Subcutaneous abdominal adipose tissue (tissue), 5 donors: ENCODE measurements around the gene PRPF38B.

Experiments
- H3K27ac ChIP-seq: one replicate; pipeline ENCODE4 v1.7.0; 2013; ENCODE audit warnings: low read depth, mild to moderate bottlenecking, inconsistent platforms, low read length, moderate library complexity
- H3K27me3 ChIP-seq, 5 donors: one replicate each; pipeline ENCODE4 v1.7.0; 2013; ENCODE audit warnings: low read length in 5 of 5, inconsistent platforms in 1 of 5; ENCODE audit not compliant: control insufficient read depth in 5 of 5, insufficient read depth in 4 of 5
- H3K36me3 ChIP-seq, 5 donors: one replicate each; pipeline ENCODE4 v1.7.0; 2013; ENCODE audit warnings: low read length in 5 of 5; ENCODE audit not compliant: control insufficient read depth in 5 of 5, insufficient read depth in 5 of 5
- H3K4me1 ChIP-seq, 5 donors: one replicate each; pipeline ENCODE4 v1.7.0; 2013; ENCODE audit warnings: low read length in 5 of 5, mild to moderate bottlenecking in 3 of 5, moderate library complexity in 1 of 5; ENCODE audit not compliant: control insufficient read depth in 5 of 5, insufficient read depth in 5 of 5
- H3K4me3 ChIP-seq, 5 donors: one replicate each; pipeline ENCODE4 v1.7.0; 2013; ENCODE audit warnings: low read length in 5 of 5, low read depth in 1 of 5
- H3K9ac ChIP-seq, 5 donors: one replicate each; pipeline ENCODE4 v1.7.0; 2013; ENCODE audit warnings: low read length in 5 of 5, mild to moderate bottlenecking in 4 of 5, moderate library complexity in 3 of 5
- H3K9me3 ChIP-seq, 5 donors: one replicate each; pipeline ENCODE4 v1.7.0; 2013; ENCODE audit warnings: low read length in 5 of 5; ENCODE audit not compliant: control insufficient read depth in 5 of 5
- donor health status: healthy.
- donor health status: healthy.
- donor health status: healthy.
- donor health status: healthy.
- donor health status: healthy.

Gene PRPF38B

GRCh38 chr1:108716437-108717230 lies 24.5 kb downstream of the PRPF38B start:
- Histone ChIP-seq H3K36me3 (no peaks in the 10 kb centered on the region), H3K4me1 (no peaks in the 10 kb centered on the region), H3K27me3 (peaks cover 0 to 2% (median 0%) of the 10 kb centered on the region in 5 donors), H3K4me3 (no peak overlapping the region), H3K9ac (no peak overlapping the region), H3K9me3 (no peaks in the 10 kb centered on the region), H3K27ac (no peak overlapping the region)

GRCh38 chr1:108717774-108718316 lies 25.7 kb downstream of the PRPF38B start:
- Histone ChIP-seq H3K27me3 (no peaks in the 10 kb centered on the region), H3K27ac (no peak overlapping the region), H3K4me1 (no peaks in the 10 kb centered on the region), H3K4me3 (no peak overlapping the region), H3K36me3 (no peaks in the 10 kb centered on the region), H3K9me3 (no peaks in the 10 kb centered on the region), H3K9ac (no peak overlapping the region)

- Histone ChIP-seq H3K4me1 (no peaks in the 10 kb centered on the region), H3K9me3 (no peaks in the 10 kb centered on the region), H3K36me3 (no peaks in the 10 kb centered on the region), H3K27me3 (no peaks in the 10 kb centered on the region), H3K4me3 (no peak overlapping the region), H3K9ac (no peak overlapping the region), H3K27ac (no peak overlapping the region)
Observed at GRCh38 chr1:108718927-108719655, 27.0 kb downstream of the PRPF38B start.

GRCh38 chr1:108719656-108720435 lies 27.7 kb downstream of the PRPF38B start:
- H3K4me1 ChIP-seq: no peaks in the 10 kb centered on the region
- no peak overlapping the region for H3K9ac ChIP-seq
- H3K27ac ChIP-seq: no peak overlapping the region
- no peaks in the 10 kb centered on the region for H3K27me3 ChIP-seq
- H3K4me3 ChIP-seq: no peak overlapping the region
- no peaks in the 10 kb centered on the region for H3K36me3 ChIP-seq
- H3K9me3 ChIP-seq: no peaks in the 10 kb centered on the region

- H3K4me3 ChIP-seq: no peak overlapping the region
- no peak overlapping the region for H3K27ac ChIP-seq
Observed at GRCh38 chr1:108722292-108722691, 30.2 kb downstream of the PRPF38B start.

GRCh38 chr1:108725906-108726305 lies 33.8 kb downstream of the PRPF38B start:
- Histone ChIP-seq H3K4me3 (no peak overlapping the region), H3K27me3 (peaks cover 0 to 5% (median 0%) of the 10 kb centered on the region in 5 donors), H3K9me3 (no peaks in the 10 kb centered on the region), H3K36me3 (no peaks in the 10 kb centered on the region), H3K9ac (no peak overlapping the region), H3K27ac (no peak overlapping the region), H3K4me1 (no peaks in the 10 kb centered on the region)

More at GRCh38 chr1:108722292-108722691, 30.2 kb downstream of the PRPF38B start:
- H3K27me3 ChIP-seq: no peaks in the 10 kb centered on the region
- no peak overlapping the region for H3K9ac ChIP-seq
- no peaks in the 10 kb centered on the region for H3K4me1 ChIP-seq
- no peaks in the 10 kb centered on the region for H3K9me3 ChIP-seq
- no peaks in the 10 kb centered on the region for H3K36me3 ChIP-seq

- H3K9me3 ChIP-seq: no peaks in the 10 kb centered on the region
- H3K4me1 ChIP-seq: no peaks in the 10 kb centered on the region
- H3K9ac ChIP-seq: no peak overlapping the region
- H3K27ac ChIP-seq: no peak overlapping the region
- H3K4me3 ChIP-seq: no peak overlapping the region
- peaks cover 0 to 5% (median 0%) of the 10 kb centered on the region in 5 donors for H3K27me3 ChIP-seq
- no peaks in the 10 kb centered on the region for H3K36me3 ChIP-seq
Observed at GRCh38 chr1:108728327-108728923, 36.3 kb downstream of the PRPF38B start.

- Histone ChIP-seq H3K27me3 (peaks cover 0 to 5% (median 0%) of the 10 kb centered on the region in 5 donors), H3K36me3 (no peaks in the 10 kb centered on the region), H3K27ac (no peak overlapping the region), H3K4me3 (no peak overlapping the region), H3K4me1 (no peaks in the 10 kb centered on the region), H3K9me3 (no peaks in the 10 kb centered on the region), H3K9ac (no peak overlapping the region)
Observed at GRCh38 chr1:108729481-108729880, 37.4 kb downstream of the PRPF38B start.

- Histone ChIP-seq H3K4me3 (no peak overlapping the region), H3K9me3 (no peaks in the 10 kb centered on the region), H3K27me3 (peaks cover 0 to 5% (median 3%) of the 10 kb centered on the region in 5 donors), H3K27ac (no peak overlapping the region), H3K36me3 (no peaks in the 10 kb centered on the region), H3K9ac (no peak overlapping the region), H3K4me1 (no peaks in the 10 kb centered on the region)
Observed at GRCh38 chr1:108732398-108732797, 40.3 kb downstream of the PRPF38B start.
